ENCODE measurements around the gene PARP2. TPM values are rescaled to one million over a fixed set of nuclear protein-coding genes. Genes with fewer than 3 reads are reported as not detected.

PARP2 gene
- total and polyA plus RNA-seq, 9 of the 15 experiments (the other 6 are each of a cell fraction or from before 2014, with no cell fraction given): 19.7 to 50.5 (median 29.9) TPM

DNA sequence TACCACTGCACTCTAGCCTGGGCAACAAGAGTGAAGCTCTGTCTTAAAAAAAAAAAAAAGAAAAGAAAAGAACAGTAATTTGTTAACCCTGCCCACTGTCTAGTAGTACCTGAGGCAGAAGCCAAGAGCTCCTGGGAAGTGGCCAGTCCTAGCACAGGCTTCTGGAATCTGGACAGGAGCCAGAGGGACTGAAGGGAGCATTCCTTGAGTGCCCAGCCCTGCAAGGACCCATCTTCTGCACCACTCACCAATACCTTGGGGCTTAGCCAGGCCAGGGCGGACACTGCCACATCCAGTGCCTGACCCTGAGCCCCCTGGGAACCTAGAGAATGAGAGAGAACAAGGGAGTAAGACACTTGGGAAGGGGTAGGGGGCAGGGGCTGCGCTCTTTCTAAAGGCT, 33.7 kb downstream of the PARP2 start:
- Histone ChIP-seq H3K9me1 (ENCODE audit: control insufficient read depth, insufficient read depth, low read length) (no peaks in the 10 kb centered on the region), H3K27me3 (ENCODE audit: control insufficient read depth in 2 of 2, insufficient read depth in 2 of 2, low read length in 2 of 2) (no peaks in the 10 kb centered on the region), H3K4me1 (replicated peaks in 1 of 2; ENCODE audit: control insufficient read depth in 2 of 2, insufficient read depth in 2 of 2, low read length in 2 of 2) (no peaks in the 10 kb centered on the region), H3K9ac (ENCODE audit: insufficient read depth in 1 of 2, low read depth in 2 of 2, low read length in 2 of 2) (no peak overlapping the region), H4K20me1 (replicated peaks; ENCODE audit: control insufficient read depth, insufficient read depth, low read length) (no peaks in the 10 kb centered on the region), H3K9me3 (replicated peaks; ENCODE audit: control insufficient read depth, insufficient read depth, low read depth, low read length) (no peaks in the 10 kb centered on the region), H3K27ac (ENCODE audit: extremely low read depth, low read depth, low read length) (no peak overlapping the region), H2AFZ (ENCODE audit: low read depth, low read length) (no peak overlapping the region), H3K4me2 (ENCODE audit: insufficient read depth, low read length) (no peak overlapping the region), H3K36me3 (ENCODE audit: control insufficient read depth, insufficient read depth, low read length) (peaks cover 49% of the 10 kb centered on the region; the same call in 1 of the 3 replicates), H3K79me2 (ENCODE audit: control insufficient read depth, insufficient read depth, low read length) (no peaks in the 10 kb centered on the region), H3K4me3 (no peak overlapping the region)
- no TSS peak for BruUV-seq (replicated peaks)
- no peak for FAIRE-seq
- DNase-seq (ENCODE audit: extremely low read depth in 1 of 4, low spot score in 3 of 4): no peak
- TF ChIP-seq, protein P1, sequence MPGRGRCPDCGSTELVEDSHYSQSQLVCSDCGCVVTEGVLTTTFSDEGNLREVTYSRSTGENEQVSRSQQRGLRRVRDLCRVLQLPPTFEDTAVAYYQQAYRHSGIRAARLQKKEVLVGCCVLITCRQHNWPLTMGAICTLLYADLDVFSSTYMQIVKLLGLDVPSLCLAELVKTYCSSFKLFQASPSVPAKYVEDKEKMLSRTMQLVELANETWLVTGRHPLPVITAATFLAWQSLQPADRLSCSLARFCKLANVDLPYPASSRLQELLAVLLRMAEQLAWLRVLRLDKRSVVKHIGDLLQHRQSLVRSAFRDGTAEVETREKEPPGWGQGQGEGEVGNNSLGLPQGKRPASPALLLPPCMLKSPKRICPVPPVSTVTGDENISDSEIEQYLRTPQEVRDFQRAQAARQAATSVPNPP (IDR thresholded peaks at IDR 0.05; ENCODE audit: borderline replicate concordance, insufficient read depth, insufficient read length): no peak
- TF ChIP-seq FOSL1 (tag; conservative IDR thresholded peaks at IDR 0.05): no peak
- no peak for TF ChIP-seq KDM5B (IDR thresholded peaks at IDR 0.05; ENCODE audit: insufficient replicate concordance, low read depth, low read length)
- TF ChIP-seq RFX5 (IDR thresholded peaks at IDR 0.05; ENCODE audit: low read depth, low read length): no peak
- TF ChIP-seq ZKSCAN3 (CRISPR knock-in tag; IDR thresholded peaks at IDR 0.05): no peak
- TF ChIP-seq, protein P2, sequence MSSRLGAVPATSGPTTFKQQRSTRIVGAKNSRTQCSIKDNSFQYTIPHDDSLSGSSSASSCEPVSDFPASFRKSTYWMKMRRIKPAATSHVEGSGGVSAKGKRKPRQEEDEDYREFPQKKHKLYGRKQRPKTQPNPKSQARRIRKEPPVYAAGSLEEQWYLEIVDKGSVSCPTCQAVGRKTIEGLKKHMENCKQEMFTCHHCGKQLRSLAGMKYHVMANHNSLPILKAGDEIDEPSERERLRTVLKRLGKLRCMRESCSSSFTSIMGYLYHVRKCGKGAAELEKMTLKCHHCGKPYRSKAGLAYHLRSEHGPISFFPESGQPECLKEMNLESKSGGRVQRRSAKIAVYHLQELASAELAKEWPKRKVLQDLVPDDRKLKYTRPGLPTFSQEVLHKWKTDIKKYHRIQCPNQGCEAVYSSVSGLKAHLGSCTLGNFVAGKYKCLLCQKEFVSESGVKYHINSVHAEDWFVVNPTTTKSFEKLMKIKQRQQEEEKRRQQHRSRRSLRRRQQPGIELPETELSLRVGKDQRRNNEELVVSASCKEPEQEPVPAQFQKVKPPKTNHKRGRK (tag; IDR thresholded peaks at IDR 0.05): no peak
- no peak for TF ChIP-seq HDAC1 (IDR thresholded peaks at IDR 0.05)
- no peak for ATAC-seq
- in situ Hi-C loops (cut with MboI): no loop called here
- intact Hi-C loops (cut with micrococcal nuclease): no loop called here
- WGBS (ENCODE audit: insufficient coverage, low coverage, missing lambda C conversion rate): 100% methylated on average over 1 of the region's 2 CpGs
- CTCF ChIA-PET (ENCODE audit: low intra/inter-chr PET ratio): no interaction called here
- POLR2A ChIA-PET: interaction anchor here (0.9 kb wide), 1 partner anchor 10 kb away, joined by 3 read pairs; no protein-coding TSS in a partner anchor

Measured in K562 (cell line).